H9 (cell line): Measurements from ENCODE around the gene KIAA0930. TPM values are rescaled to one million over a fixed set of nuclear protein-coding genes. Genes with fewer than 3 reads are reported as not detected.

Source experiments
- DNase-seq: peaks from one replicate; pipeline ENCODE4 v3.0.0-alpha.2; 2017
- H2AFZ ChIP-seq: one replicate; pipeline ENCODE4 v1.6.1; 2013; ENCODE audit warnings: mild to moderate bottlenecking, low read length, control low read depth, moderate library complexity
- H2AK5ac ChIP-seq: 2 replicates; pipeline ENCODE4 v1.6.1; 2013; ENCODE audit warnings: low read length, control low read depth, mixed read lengths; ENCODE audit not compliant: insufficient read length
- H2BK120ac ChIP-seq: one replicate; pipeline ENCODE4 v1.6.1; 2013; ENCODE audit warnings: low read depth, mild to moderate bottlenecking, low read length, control low read depth, inconsistent platforms; ENCODE audit not compliant: poor library complexity, severe bottlenecking
- H2BK12ac ChIP-seq: 2 replicates; pipeline ENCODE4 v1.6.1; 2013; ENCODE audit warnings: low read length, control low read depth, mixed read lengths, low read depth; ENCODE audit not compliant: insufficient read length
- H2BK15ac ChIP-seq: 2 replicates; pipeline ENCODE4 v1.6.1; 2013; ENCODE audit warnings: low read depth, low read length, control low read depth
- H2BK20ac ChIP-seq: one replicate; pipeline ENCODE4 v1.6.1; 2013; ENCODE audit warnings: low read depth, mild to moderate bottlenecking, low read length, control low read depth, inconsistent platforms; ENCODE audit not compliant: poor library complexity, severe bottlenecking
- H2BK5ac ChIP-seq: 2 replicates; pipeline ENCODE4 v1.6.1; 2013; ENCODE audit warnings: low read length, control low read depth, mixed read lengths; ENCODE audit not compliant: insufficient read length
- H3K14ac ChIP-seq: 2 replicates; pipeline ENCODE4 v1.6.1; 2013; ENCODE audit warnings: low read length, control low read depth; ENCODE audit not compliant: insufficient read depth
- H3K18ac ChIP-seq: 2 replicates; pipeline ENCODE4 v1.6.1; 2013; ENCODE audit warnings: low read depth, mild to moderate bottlenecking, mixed read lengths, low read length, control low read depth; ENCODE audit not compliant: insufficient read length
- H3K23ac ChIP-seq: 2 replicates; pipeline ENCODE4 v1.6.1; 2013; ENCODE audit warnings: low read length, control low read depth, mixed read lengths, low read depth; ENCODE audit not compliant: insufficient read length
- H3K23me2 ChIP-seq: 2 replicates; pipeline ENCODE4 v1.6.1; 2013; ENCODE audit warnings: low read depth, mild to moderate bottlenecking, mixed read lengths, low read length, control low read depth; ENCODE audit not compliant: insufficient read length, poor library complexity, severe bottlenecking
- H3K27ac ChIP-seq: 2 replicates; pipeline ENCODE4 v1.5.1; 2013; ENCODE audit warnings: low read length, control low read depth, mixed read lengths, low read depth; ENCODE audit not compliant: insufficient read length
- H3K27me3 ChIP-seq: 2 replicates; pipeline ENCODE4 v1.6.1; 2013; ENCODE audit warnings: low read length, control low read depth, inconsistent platforms; ENCODE audit not compliant: insufficient read depth
- H3K4ac ChIP-seq: 2 replicates; pipeline ENCODE4 v1.6.1; 2013; ENCODE audit warnings: low read depth, mild to moderate bottlenecking, control low read depth, inconsistent platforms, low read length, moderate library complexity
- H3K4me1 ChIP-seq: 2 replicates; pipeline ENCODE4 v1.6.1; 2013; ENCODE audit warnings: low read length, control low read depth, inconsistent platforms; ENCODE audit not compliant: insufficient read depth
- H3K4me2 ChIP-seq: 2 replicates; pipeline ENCODE4 v1.6.1; 2013; ENCODE audit warnings: low read length, control low read depth, mixed read lengths; ENCODE audit not compliant: insufficient read length, insufficient read depth
- H3K56ac ChIP-seq: 2 replicates; pipeline ENCODE4 v1.6.1; 2013; ENCODE audit warnings: low read depth, mild to moderate bottlenecking, mixed read lengths, low read length, control low read depth; ENCODE audit not compliant: insufficient read length
- H3K79me1 ChIP-seq: 2 replicates; pipeline ENCODE4 v1.6.1; 2013; ENCODE audit warnings: low read depth, mild to moderate bottlenecking, moderate library complexity, low read length, control low read depth, inconsistent platforms; ENCODE audit not compliant: insufficient read depth, poor library complexity, severe bottlenecking
- H3K79me2 ChIP-seq: 2 replicates; pipeline ENCODE4 v1.6.1; 2013; ENCODE audit warnings: low read length, control low read depth, inconsistent platforms; ENCODE audit not compliant: insufficient read depth
- H3K9ac ChIP-seq: 2 replicates; pipeline ENCODE4 v1.6.1; 2013; ENCODE audit warnings: low read length, control low read depth, mixed read lengths; ENCODE audit not compliant: insufficient read length; ENCODE audit errors: extremely low read depth
- H3K9me3 ChIP-seq: one replicate; pipeline ENCODE4 v1.6.1; 2013; ENCODE audit warnings: low read depth, low read length, inconsistent platforms; ENCODE audit not compliant: control insufficient read depth
- H3T11ph ChIP-seq: one replicate; pipeline ENCODE4 v1.6.1; 2013; ENCODE audit warnings: mild to moderate bottlenecking, low read length, control low read depth, inconsistent platforms
- H4K20me1 ChIP-seq: one replicate; pipeline ENCODE4 v1.6.1; 2013; ENCODE audit not compliant: control insufficient read depth, insufficient read length, insufficient read depth
- H4K5ac ChIP-seq: 2 replicates; pipeline ENCODE4 v1.6.1; 2013; ENCODE audit warnings: low read depth, mild to moderate bottlenecking, mixed read lengths, low read length, control low read depth; ENCODE audit not compliant: insufficient read length
- H4K8ac ChIP-seq: replicated peaks from 2 replicates; pipeline ENCODE4 v1.6.1; 2013; ENCODE audit warnings: low read length, control low read depth, mixed read lengths, low read depth; ENCODE audit not compliant: insufficient read length
- H4K91ac ChIP-seq: 2 replicates; pipeline ENCODE4 v1.6.1; 2013; ENCODE audit warnings: low read depth, mild to moderate bottlenecking, moderate library complexity, mixed read lengths, low read length, control low read depth; ENCODE audit not compliant: insufficient read length
- H3K27ac Mint-ChIP-seq, 3 experiments: 2 replicates in 2 of 3; 3 replicates in 1 of 3; pipeline ENCODE4 v1.8.0; 2020 to 2021; ENCODE audit warnings: mixed read lengths in 3 of 3, mild to moderate bottlenecking in 1 of 3, moderate library complexity in 1 of 3
- H3K27me3 Mint-ChIP-seq: 2 replicates; pipeline ENCODE4 v1.8.0; 2021; ENCODE audit warnings: low read depth, mild to moderate bottlenecking, moderate library complexity, mixed read lengths
- H3K36me3 Mint-ChIP-seq, 3 experiments: 2 replicates in 2 of 3; 3 replicates in 1 of 3; pipeline ENCODE4 v1.8.0; 2020 to 2021; ENCODE audit warnings: low read depth in 3 of 3, mixed read lengths in 3 of 3; ENCODE audit not compliant: insufficient read depth in 1 of 3
- H3K4me1 Mint-ChIP-seq, 2 experiments: 2 replicates each; pipeline ENCODE4 v1.8.0; 2020; ENCODE audit warnings: mixed read lengths in 2 of 2
- H3K4me3 Mint-ChIP-seq, 2 experiments: 2 replicates in 1 of 2; 3 replicates in 1 of 2; pipeline ENCODE4 v1.8.0; 2020 to 2021; ENCODE audit warnings: mild to moderate bottlenecking in 2 of 2, mixed read lengths in 2 of 2, moderate library complexity in 1 of 2
- H3K9me3 Mint-ChIP-seq, 2 experiments: 2 replicates in 1 of 2; 3 replicates in 1 of 2; pipeline ENCODE4 v1.8.0; 2020; ENCODE audit warnings: mild to moderate bottlenecking in 2 of 2, mixed read lengths in 2 of 2, moderate library complexity in 1 of 2
- WGBS: extraction: QIAGEN DNeasy Blood & Tissue Kit; methylation state at CpG from one replicate; pipeline ENCODE4 v1.1.7; 2013; ENCODE audit warnings: missing lambda C conversion rate, low lambda C conversion rate, mixed read lengths; ENCODE audit not compliant: insufficient read length; ENCODE audit errors: extremely low coverage; 5-methylcytosine and 5-hydroxymethylcytosine counted together
- total RNA-seq: library from RNA; stranded (reverse); gene quantifications from 2 replicates; pipeline ENCODE4 v1.2.1, GENCODE V29; 2021
- TF ChIP-seq, protein P1 (sequence below): fragments of 200-600 bp; sonication (generic); conservative IDR thresholded peaks from 3 replicates; pipeline ENCODE4 v1.8.0; 2021; ENCODE audit warnings: antibody characterized with exemption, mild to moderate bottlenecking

The KIAA0930 gene
- total RNA-seq, 1 experiment from 2014 or later: 46.2 TPM

DNA sequence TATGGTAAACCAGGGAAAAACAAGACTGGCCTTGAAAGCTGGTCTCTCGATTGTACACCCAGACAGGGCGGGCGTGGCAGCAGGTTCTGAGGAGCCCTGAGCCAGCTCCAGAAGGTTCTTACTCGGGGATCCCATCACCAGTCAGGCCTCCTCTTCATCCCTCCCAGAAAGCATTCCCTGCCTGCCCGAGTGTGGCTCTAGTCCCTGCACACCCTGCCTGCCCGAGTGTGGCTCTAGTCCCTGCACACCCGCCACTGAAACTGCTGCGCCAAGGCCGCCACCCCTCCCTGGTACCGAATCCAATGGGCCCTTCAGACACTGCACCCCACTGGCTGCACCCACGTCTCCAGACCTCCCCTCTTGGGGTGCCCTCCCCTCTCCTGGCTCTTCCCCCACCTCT lies 30.1 kb downstream of the KIAA0930 start:
- Histone ChIP-seq H3K79me2 (no peaks in the 10 kb centered on the region; the same call in 1 of the 2 replicates), H3K14ac (no peak overlapping the region), H3K9ac (no peak overlapping the region), H2BK20ac (no peak overlapping the region), H2AK5ac (no peak overlapping the region), H3K9me3 (no peaks in the 10 kb centered on the region), H3K4me2 (no peak overlapping the region), H3K27me3 (no peaks in the 10 kb centered on the region), H4K5ac (no peak overlapping the region), H3K79me1 (no peaks in the 10 kb centered on the region), H3K23ac (no peak overlapping the region), H4K8ac (no peak overlapping the region), H3K23me2 (no peaks in the 10 kb centered on the region), H2BK12ac (no peak overlapping the region), H3K4ac (no peak overlapping the region), H4K20me1 (no peaks in the 10 kb centered on the region), H3K27ac (no peak overlapping the region), H4K91ac (no peak overlapping the region), H2BK5ac (no peak overlapping the region), H3K4me1 (0 out of 2 replicates have a peak, but pooled peaks cover 2% of the 10 kb centered on the region), H3K18ac (no peak overlapping the region), H2BK120ac (no peak overlapping the region), H3T11ph (no peak overlapping the region), H2BK15ac (no peak overlapping the region), H2AFZ (no peak overlapping the region), H3K56ac (no peak overlapping the region)
- Mint-ChIP-seq H3K4me1 (peaks cover 13 to 40% of the 10 kb centered on the region in 2 experiments), H3K9me3 (no peaks in the 10 kb centered on the region), H3K4me3 (no peak overlapping the region), H3K27me3 (no peaks in the 10 kb centered on the region; the same call in none of the 2 replicates), H3K36me3 (peaks cover 3 to 22% (median 4%) of the 10 kb centered on the region in 3 experiments), H3K27ac (no peak overlapping the region; a peak in 1 of 7 replicates)
- no CpG with 5 or more reads among the region's 11 CpGs for WGBS
- TF ChIP-seq, protein P1, sequence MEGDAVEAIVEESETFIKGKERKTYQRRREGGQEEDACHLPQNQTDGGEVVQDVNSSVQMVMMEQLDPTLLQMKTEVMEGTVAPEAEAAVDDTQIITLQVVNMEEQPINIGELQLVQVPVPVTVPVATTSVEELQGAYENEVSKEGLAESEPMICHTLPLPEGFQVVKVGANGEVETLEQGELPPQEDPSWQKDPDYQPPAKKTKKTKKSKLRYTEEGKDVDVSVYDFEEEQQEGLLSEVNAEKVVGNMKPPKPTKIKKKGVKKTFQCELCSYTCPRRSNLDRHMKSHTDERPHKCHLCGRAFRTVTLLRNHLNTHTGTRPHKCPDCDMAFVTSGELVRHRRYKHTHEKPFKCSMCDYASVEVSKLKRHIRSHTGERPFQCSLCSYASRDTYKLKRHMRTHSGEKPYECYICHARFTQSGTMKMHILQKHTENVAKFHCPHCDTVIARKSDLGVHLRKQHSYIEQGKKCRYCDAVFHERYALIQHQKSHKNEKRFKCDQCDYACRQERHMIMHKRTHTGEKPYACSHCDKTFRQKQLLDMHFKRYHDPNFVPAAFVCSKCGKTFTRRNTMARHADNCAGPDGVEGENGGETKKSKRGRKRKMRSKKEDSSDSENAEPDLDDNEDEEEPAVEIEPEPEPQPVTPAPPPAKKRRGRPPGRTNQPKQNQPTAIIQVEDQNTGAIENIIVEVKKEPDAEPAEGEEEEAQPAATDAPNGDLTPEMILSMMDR: no peak
- DNase-seq: no peak
